ENCODE results near the gene DNAJC5. TPM values are rescaled to one million over a fixed set of nuclear protein-coding genes. Genes with fewer than 3 reads are reported as not detected.

The DNAJC5 gene
- total RNA-seq, 2 experiments from 2014 or later = 30.1 to 34.3 TPM

DNA sequence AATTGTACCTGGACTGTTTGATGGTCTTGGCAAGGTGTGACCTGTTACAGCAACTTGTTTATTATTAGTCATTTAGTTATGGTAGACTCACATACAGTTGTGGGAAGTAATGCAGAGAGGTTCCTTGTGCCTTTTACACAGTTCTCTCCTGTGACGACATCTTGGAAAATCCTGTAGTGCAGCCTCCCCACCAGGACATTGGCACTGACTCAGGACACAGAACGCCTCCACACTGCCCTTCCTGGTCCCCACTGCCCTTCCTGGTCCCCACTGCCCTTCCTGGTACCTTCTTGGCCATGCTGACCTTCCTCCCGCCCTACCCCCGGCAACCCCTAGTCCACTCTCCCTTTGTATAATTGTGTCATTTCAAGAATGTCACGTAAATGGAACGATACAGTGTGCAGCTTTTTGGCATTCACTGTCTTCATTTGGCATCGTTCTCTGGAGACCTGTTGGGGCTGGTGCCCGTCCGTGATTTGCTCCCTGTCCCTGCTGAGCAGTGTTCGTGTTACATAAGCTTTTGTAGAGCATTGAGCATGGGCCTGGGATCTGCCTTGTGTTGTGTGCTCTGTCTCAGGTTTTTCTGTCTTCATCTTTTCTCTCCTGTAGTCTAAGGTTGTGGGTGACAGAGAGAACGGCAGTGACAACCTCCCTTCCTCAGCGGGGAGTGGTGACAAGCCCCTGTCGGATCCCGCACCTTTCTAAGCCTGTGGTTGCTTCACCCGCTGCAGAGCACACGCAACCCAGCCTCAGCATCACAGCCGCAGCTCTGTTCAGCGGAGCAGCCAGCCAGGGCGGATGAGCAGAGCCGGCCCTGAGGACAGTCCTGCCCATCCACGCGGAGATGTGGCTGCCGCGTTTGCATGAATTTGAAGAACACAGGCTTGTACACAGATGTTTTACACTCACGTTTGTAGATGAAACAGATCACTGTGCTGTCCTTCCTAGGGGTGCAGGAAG lies 5.4 kb upstream of the DNAJC5 start:
- Mint-ChIP-seq H3K27ac (no peak overlapping the region), H3K9me3 (ENCODE audit: low read depth) (no peaks in the 10 kb centered on the region), H3K36me3 (ENCODE audit: low read depth) (peaks cover 24% of the 10 kb centered on the region), H3K4me1 (peaks cover 5% of the 10 kb centered on the region), H3K4me3 (no peak overlapping the region), H3K27me3 (no peaks in the 10 kb centered on the region)
- intact Hi-C loops (cut with DNase I, micrococcal nuclease) = no loop called here
- CTCF ChIA-PET = no interaction called here
- ATAC-seq (no peak), DNase-seq (no peak)
- POLR2A ChIA-PET = no interaction called here

GRCh38 chr20:63890201-63890576 lies 4.7 kb upstream of the DNAJC5 start:
- Mint-ChIP-seq H3K27ac (no peak overlapping the region), H3K9me3 (ENCODE audit: low read depth) (no peaks in the 10 kb centered on the region), H3K27me3 (no peaks in the 10 kb centered on the region), H3K4me1 (peaks cover 7% of the 10 kb centered on the region), H3K36me3 (ENCODE audit: low read depth) (peaks cover 20% of the 10 kb centered on the region), H3K4me3 (no peak overlapping the region)
- intact Hi-C loops (cut with DNase I, micrococcal nuclease) = no loop called here
- no peak for ATAC-seq
- DNase-seq = no peak
- ChIA-PET POLR2A (no interaction called here), CTCF (no interaction called here)

- no peak overlapping the region for H3K27ac Mint-ChIP-seq
- H3K36me3 Mint-ChIP-seq (ENCODE audit: low read depth) = peaks cover 20% of the 10 kb centered on the region
- H3K9me3 Mint-ChIP-seq (ENCODE audit: low read depth) = no peaks in the 10 kb centered on the region
- intact Hi-C loops (cut with DNase I, micrococcal nuclease) = no loop called here
- ChIA-PET CTCF (no interaction called here), POLR2A (no interaction called here)
- peaks cover 7% of the 10 kb centered on the region for H3K4me1 Mint-ChIP-seq
- ATAC-seq (no peak), DNase-seq (no peak)
- no peak overlapping the region for H3K4me3 Mint-ChIP-seq
- H3K27me3 Mint-ChIP-seq = no peaks in the 10 kb centered on the region
Observed at GRCh38 chr20:63890616-63891015, 4.3 kb upstream of the DNAJC5 start.

DNA sequence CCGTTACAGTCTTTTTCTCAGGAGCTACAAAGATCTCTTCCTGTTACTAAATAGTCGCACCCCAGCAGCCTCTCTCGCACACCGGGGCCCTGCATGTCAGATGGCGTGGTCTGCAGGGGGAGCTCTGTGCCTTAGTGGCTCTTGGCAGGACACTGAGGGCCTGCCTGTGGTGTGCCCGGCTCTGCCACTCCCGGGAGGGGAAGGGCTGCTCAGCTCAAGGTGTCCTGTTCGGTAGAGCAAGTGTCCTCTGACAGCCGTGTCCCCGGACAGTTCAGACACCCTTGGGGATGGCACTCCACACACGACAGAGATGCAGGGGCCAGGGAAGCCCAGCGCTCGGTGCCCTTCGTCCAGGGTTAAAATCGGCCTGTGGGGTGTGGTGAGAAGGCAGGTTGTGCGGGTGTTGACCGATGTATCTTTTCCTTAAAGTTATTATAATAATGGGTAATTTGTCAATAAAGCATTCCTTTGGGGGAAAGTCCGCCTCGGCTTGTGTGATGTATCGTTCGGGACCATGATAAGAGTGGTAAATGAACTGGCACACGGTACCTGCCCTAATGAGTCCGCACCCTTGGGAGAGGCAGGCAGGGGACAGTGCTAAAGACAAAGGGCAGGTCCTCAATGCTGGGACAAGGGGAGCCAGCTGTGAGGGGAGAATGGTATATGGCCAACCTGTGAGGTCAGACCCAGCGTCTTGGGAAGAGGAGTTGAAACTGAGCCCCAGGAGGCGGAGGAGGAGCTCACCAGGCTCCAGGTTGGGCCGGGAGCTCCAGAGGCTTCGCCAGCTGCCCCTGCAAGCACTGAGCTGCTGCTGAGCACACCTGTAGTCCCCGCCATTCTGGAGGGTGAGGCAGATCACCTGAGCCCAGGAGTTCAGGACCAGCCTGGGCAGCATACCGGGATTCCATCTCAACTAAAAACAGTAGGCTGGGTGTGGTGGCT lies 3.6 kb upstream of the DNAJC5 start:
- ChIA-PET POLR2A (no interaction called here), CTCF (interaction anchor here (0.6 kb wide), 1 partner anchor 94 kb away, joined by 3 read pairs; no protein-coding TSS in a partner anchor)
- Mint-ChIP-seq H3K4me3 (no peak overlapping the region), H3K36me3 (ENCODE audit: low read depth) (peaks cover 25% of the 10 kb centered on the region), H3K27ac (no peak overlapping the region), H3K27me3 (no peaks in the 10 kb centered on the region), H3K9me3 (ENCODE audit: low read depth) (no peaks in the 10 kb centered on the region), H3K4me1 (peaks cover 12% of the 10 kb centered on the region)
- intact Hi-C loops (cut with DNase I, micrococcal nuclease) = no loop called here
- DNase-seq (no peak), ATAC-seq (no peak)

GRCh38 chr20:63892402-63892801 lies 2.5 kb upstream of the DNAJC5 start:
- Mint-ChIP-seq H3K9me3 (ENCODE audit: low read depth) (no peaks in the 10 kb centered on the region), H3K4me3 (no peak overlapping the region), H3K27me3 (no peaks in the 10 kb centered on the region), H3K4me1 (peaks cover 21% of the 10 kb centered on the region), H3K27ac (no peak overlapping the region), H3K36me3 (ENCODE audit: low read depth) (peaks cover 30% of the 10 kb centered on the region)
- ATAC-seq = no peak
- intact Hi-C loops (cut with DNase I, micrococcal nuclease) = no loop called here
- ChIA-PET CTCF (no interaction called here), POLR2A (no interaction called here)
- DNase-seq = no peak

DNA sequence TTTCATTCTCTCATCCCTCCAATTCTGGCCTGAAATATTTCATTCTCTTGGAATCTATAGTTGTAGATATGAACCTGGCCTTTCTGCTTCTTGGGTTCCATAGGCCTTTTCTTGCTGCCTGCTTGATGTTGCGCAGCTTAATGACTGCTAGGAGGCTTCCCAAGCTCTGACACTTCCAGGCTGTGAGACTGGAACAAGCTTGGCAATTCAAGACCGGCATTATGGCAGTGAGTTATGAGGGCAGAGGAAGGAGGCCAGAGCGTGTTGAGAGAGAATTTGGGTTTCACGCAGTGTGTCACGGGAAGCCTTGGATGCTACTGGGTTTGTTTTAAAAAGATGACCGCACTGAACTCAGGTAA lies 948 bp upstream of the DNAJC5 start:
- intact Hi-C loops (cut with DNase I, micrococcal nuclease) = loop anchor here (1.0 to 2.0 kb wide), 6 partner anchors 21 to 1771 kb away; partner anchors contain the start of genes TPD52L2 (in 2 of the 2), ARFRP1 (in 1 of the 2), LSM14B (in 1 of the 2) and ZBTB46 (in 1 of the 2)
- Mint-ChIP-seq H3K4me3 (peak overlapping the region; percentile 72), H3K36me3 (ENCODE audit: low read depth) (peaks cover 37% of the 10 kb centered on the region), H3K4me1 (peaks cover 35% of the 10 kb centered on the region), H3K27ac (peak overlapping the region; percentile 76), H3K9me3 (ENCODE audit: low read depth) (no peaks in the 10 kb centered on the region), H3K27me3 (no peaks in the 10 kb centered on the region)
- no peak for DNase-seq
- ChIA-PET POLR2A (no interaction called here), CTCF (interaction anchor here (1.0 to 3.1 kb wide), 5 partner anchors 13 to 86 kb away, joined by 3 to 15 read pairs (median 5); partner anchors contain the start of genes PRPF6, SAMD10 and TPD52L2)
- no peak for ATAC-seq

GRCh38 chr20:63895202-63895951 lies 451 bp downstream of the DNAJC5 start:
- POLR2A ChIA-PET = interaction anchor here (0.5 kb wide), 1 partner anchor 29 kb away, joined by 5 read pairs; no protein-coding TSS in a partner anchor
- Mint-ChIP-seq H3K27ac (peak overlapping the region; percentile 98), H3K27me3 (no peaks in the 10 kb centered on the region), H3K36me3 (ENCODE audit: low read depth) (peaks cover 34% of the 10 kb centered on the region), H3K4me3 (peak overlapping the region; percentile 95), H3K9me3 (ENCODE audit: low read depth) (no peaks in the 10 kb centered on the region), H3K4me1 (peaks cover 46% of the 10 kb centered on the region)
- intact Hi-C loops (cut with DNase I, micrococcal nuclease) = loop anchor here (1.0 to 5.0 kb wide), 8 partner anchors 62 to 1773 kb away; partner anchors contain the start of genes GMEB2 (in 1 of the 2), LSM14B (in 1 of the 2), RTEL1 (in 1 of the 2) and TCEA2 (in 1 of the 2)
- DNase-seq = no peak
- no peak for ATAC-seq
- CTCF ChIA-PET = interaction anchor here (0.6 to 3.1 kb wide), 11 partner anchors 12 to 89 kb away, joined by 3 to 15 read pairs (median 5); partner anchors contain the start of genes PRPF6, SAMD10 and TPD52L2

- Mint-ChIP-seq H3K27ac (peak overlapping the region; percentile 98), H3K4me3 (peak overlapping the region; percentile 95), H3K4me1 (peaks cover 51% of the 10 kb centered on the region), H3K9me3 (ENCODE audit: low read depth) (no peaks in the 10 kb centered on the region), H3K27me3 (no peaks in the 10 kb centered on the region), H3K36me3 (ENCODE audit: low read depth) (peaks cover 33% of the 10 kb centered on the region)
- DNase-seq = no peak
- ChIA-PET CTCF (interaction anchor here (0.6 to 3.1 kb wide), 10 partner anchors 12 to 182 kb away, joined by 3 to 15 read pairs (median 4); partner anchors contain the start of genes PRPF6, SAMD10 and TPD52L2), POLR2A (interaction anchor here (0.7 kb wide), 1 partner anchor 27 kb away, joined by 4 read pairs; no protein-coding TSS in a partner anchor)
- intact Hi-C loops (cut with DNase I, micrococcal nuclease) = loop anchor here (1.0 to 5.0 kb wide), 9 partner anchors 61 to 1773 kb away; partner anchors contain the start of genes GMEB2 (in 1 of the 2), LSM14B (in 1 of the 2), PRPF6 (in 1 of the 2) and RTEL1 (in 1 of the 2)
- ATAC-seq = no peak
Observed at GRCh38 chr20:63895952-63896263, 982 bp downstream of the DNAJC5 start.

GRCh38 chr20:63896264-63897105 lies 1.6 kb downstream of the DNAJC5 start:
- H3K4me1 Mint-ChIP-seq = peaks cover 56% of the 10 kb centered on the region
- intact Hi-C loops (cut with DNase I, micrococcal nuclease) = loop anchor here (1.0 to 5.0 kb wide), 2 partner anchors 76 to 85 kb away; partner anchors contain the start of gene PRPF6 (in 1 of the 2)
- H3K9me3 Mint-ChIP-seq (ENCODE audit: low read depth) = no peaks in the 10 kb centered on the region
- H3K36me3 Mint-ChIP-seq (ENCODE audit: low read depth) = peaks cover 31% of the 10 kb centered on the region
- peak overlapping the region; percentile 95 for H3K4me3 Mint-ChIP-seq
- peak; percentile 60 for DNase-seq
- peak overlapping the region; percentile 98 for H3K27ac Mint-ChIP-seq
- no peaks in the 10 kb centered on the region for H3K27me3 Mint-ChIP-seq
- ChIA-PET CTCF (interaction anchor here (0.6 to 3.1 kb wide), 9 partner anchors 15 to 181 kb away, joined by 3 to 15 read pairs (median 5); partner anchors contain the start of genes PRPF6, SAMD10 and TPD52L2), POLR2A (interaction anchor here (0.7 kb wide), 1 partner anchor 28 kb away, joined by 4 read pairs; no protein-coding TSS in a partner anchor)
- peak; percentile 52 for ATAC-seq

Data from activated CD4-positive, alpha-beta T cell treated with anti-CD3 and anti-CD28 coated beads for 36 hours (primary cell).